ENCODE measurements around the gene COL11A2. TPM values are rescaled to one million over a fixed set of nuclear protein-coding genes. Genes with fewer than 3 reads are reported as not detected.

The COL11A2 gene
- total RNA-seq, 1 donor from 2014 or later, result 0.96 TPM

DNA sequence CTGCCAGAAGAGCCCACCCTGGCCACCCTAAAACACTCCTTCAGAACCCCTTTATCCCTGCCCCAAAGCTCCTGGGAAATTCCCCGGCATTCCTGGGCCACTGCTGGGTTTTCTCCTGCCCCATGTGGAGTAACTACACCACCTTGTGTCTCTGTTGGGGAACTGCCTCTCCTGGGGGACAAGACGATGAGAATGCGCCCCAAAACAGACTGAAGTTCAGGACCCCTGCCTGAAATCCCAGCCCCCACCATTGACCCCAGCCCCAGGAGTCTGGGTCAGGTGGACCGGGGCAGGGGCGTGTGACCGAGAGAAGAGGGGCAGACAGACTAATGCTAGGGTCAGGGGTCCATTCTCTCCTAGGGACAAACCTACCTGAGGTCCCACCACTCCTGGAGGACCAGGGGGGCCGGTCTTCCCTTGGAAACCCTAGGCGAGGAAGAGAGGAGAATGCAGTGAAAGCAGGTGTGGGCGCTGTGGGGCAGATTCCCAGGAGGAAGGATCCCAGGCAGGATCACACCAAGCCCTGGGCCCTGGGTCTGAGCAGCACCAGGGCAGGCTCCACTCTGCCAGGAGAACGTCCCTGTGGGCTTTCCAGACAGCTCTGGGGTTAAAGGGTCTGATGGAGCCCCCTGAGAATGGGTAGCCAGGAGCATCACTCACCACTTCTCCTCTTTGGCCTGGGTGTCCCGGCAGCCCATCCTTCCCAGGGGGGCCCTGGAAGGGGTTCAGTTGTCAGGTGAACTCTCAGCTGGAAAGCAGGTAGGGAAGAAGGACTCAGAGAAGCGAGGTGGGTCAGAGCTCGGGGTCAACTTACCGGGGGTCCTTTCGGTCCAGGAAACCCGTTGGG lies 19.4 kb downstream of the COL11A2 start:
- peak; percentile 60 for DNase-seq (ENCODE audit: low read depth)

DNA sequence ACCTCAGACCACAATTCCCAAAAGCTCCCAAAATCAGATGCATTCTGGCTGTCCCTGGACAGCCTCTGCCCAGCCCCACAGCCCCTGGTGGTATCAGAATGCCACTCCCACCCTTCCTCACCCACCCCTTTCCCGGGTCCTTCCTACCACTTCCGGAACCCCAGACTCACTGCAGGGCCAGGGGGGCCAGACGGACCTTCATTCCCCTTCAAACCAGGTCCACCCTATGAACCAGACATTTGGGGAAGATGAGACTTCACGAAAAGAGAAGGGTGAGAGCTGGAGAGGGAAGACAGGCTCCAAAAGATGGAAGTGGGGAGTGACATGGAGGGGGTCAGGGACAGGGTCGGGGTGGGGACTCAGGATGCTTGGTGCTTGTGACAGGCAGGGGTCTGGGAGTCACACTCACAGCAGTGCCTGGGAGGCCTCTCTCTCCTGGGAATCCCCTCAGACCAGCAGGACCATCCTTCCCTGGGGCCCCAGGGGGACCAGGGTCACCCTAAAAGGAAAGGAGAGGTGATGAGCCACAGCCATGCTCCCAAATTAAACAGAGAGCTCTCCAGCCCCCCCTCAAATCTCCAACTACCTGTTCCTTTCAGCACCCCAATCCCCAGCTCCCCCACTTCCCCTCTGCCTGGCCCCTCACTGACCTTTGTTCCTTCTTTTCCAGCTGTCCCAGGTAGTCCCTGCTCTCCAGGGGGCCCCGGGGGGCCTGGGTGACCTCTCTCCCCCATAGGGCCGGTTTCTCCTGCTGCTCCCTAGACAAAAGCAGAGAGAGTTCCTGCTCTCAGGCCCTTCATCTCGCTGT lies 20.2 kb downstream of the COL11A2 start:
- DNase-seq (ENCODE audit: low read depth), result no peak

DNA sequence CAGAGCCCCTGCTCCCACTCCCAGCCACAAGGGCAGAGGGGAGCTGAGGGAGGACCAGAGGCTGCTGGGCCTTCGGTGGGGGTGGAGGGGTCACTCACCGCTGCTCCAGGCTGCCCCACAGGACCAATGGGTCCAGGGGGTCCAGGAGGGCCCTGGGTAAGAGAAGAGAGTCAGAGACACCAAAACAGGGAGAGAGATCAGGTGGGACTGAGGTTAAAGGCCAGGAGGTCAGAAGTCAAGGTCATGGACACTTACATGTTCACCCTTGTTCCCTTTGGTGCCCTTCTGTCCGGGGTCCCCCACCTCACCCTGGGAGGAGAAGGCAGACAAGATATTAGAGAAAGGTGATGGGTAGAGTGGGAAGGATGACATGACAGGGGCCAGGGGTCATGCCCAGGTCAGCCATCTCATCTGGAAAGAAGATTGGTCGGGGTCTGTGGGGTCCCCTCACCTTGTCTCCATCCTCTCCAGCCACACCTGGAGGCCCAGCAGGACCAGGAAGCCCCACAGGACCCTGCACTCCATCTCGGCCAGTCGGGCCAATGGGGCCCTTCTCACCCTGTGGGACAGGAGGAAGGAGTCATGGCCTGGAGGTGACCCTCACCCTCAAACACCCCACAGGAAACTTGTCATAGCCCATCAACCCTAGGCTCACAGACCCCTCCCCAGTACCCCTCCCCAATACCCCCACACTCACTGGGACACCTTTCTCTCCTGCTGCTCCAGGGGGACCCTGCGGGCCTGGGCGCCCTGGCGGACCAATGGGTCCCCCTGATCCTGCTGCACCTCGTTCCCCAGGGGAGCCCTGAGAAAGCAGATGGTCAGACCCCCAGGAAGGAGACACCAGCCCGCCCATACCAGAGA lies 21.0 kb downstream of the COL11A2 start:
- no peak for DNase-seq (ENCODE audit: low read depth)

DNA sequence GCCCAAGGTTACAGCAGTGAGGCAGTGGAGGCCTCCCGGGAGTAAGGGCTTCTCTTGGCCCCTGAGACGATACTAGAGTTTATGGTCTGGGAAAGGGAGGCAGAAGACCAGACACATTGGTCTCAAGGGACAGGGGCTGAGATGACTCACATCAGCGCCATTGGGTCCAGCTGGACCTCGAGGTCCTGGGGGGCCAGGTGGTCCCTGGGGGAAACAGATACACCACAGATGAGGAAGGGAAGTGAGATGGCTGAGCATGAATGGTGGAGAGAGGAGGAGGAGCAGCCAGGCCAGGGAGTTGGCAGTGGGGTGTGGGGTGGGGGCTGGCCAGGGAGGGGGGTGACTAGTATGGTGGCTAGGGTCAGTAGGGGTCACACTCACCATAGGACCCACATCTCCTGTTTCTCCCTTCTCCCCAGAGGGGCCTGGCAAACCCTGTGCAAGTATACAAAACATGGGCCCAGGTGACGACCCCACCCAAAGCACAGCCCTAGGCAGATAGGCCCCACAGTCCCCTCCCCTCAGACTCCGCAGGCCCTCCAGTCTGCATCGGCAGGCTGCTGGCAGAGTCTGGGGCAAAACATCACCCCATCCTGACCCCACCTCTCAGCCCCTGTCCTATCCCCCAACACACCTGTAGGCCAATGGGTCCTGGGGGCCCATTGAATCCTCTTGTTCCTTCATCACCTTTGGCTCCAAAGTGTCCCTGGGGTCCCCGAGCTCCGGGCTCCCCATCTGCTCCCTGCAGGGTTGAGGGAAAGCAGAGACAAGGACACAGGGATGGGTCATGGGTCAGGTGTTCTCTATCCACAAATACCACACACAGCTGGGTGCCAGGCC lies 21.9 kb downstream of the COL11A2 start:
- DNase-seq (ENCODE audit: low read depth), result no peak

- DNase-seq (ENCODE audit: low read depth), result no peak
These were observed 22.7 kb downstream of the COL11A2 start for GRCh38 chr6:33169291-33170175.

GRCh38 chr6:33168639-33169038 lies 23.6 kb downstream of the COL11A2 start:
- DNase-seq (ENCODE audit: low read depth), result no peak

- DNase-seq (ENCODE audit: low read depth), result no peak
These were observed 24.0 kb downstream of the COL11A2 start for GRCh38 chr6:33168284-33168601.

DNA sequence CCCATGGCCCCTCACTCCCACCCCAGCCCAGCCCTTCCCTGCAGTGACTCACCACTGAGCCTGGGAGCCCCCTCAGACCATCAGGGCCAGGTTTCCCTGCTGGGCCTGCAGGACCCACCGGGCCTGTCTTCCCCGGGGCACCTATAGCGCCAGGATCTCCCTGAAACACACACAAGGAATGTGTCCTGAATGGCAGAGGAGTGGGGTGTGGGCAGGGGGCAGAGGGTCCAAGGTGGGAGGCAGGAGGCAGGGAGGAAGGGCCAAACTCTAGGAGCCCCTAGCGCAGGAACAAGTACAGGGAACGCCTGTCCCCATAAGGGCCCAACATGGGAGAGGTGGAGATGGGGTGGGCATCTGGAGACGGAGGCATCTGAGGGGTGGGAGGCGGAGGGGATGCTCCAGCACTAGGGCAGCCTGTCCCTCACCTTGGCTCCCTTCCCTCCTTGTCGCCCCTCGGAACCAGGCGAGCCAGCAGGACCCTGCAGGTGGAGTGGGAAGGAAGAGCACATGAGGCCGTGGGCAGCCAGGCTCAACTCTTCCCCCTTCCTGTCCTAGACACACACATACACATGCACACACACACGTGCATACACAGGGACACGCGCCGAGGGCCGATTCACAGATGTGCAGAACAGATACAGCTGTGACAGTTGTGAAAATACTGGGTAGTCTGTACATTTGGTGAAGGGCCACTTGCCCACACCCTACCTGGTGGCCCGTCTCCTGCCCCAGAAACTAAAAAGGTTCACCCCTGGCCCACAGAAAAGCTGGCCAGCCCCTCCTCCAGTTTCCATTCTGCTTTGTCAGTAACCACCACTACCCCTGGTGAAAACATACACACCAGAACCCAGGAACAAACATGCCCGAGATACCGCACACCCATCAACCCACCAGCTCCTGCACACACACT lies 24.6 kb downstream of the COL11A2 start:
- no peak for DNase-seq (ENCODE audit: low read depth)

- no peak for DNase-seq (ENCODE audit: low read depth)
These were observed 25.5 kb downstream of the COL11A2 start for GRCh38 chr6:33166811-33167210.

DNA sequence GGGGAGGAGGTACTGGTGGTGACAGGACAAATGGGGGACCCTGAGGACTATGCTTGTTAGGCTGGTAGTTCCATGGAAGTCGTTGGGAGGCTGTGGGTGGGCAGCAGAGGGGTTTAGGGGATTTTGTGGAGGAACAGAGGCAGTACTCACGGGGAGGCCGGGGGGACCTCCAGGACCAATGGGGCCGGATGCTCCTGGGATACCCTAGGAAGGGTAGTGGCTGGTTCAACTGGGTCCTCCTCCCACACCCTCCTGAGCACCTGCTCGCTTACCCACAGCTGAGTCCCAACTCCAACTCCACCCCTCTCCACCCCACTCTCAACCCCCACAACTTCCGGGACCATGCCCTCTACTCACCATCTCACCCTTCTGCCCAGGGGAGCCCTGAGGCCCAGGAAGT lies 25.9 kb downstream of the COL11A2 start:
- DNase-seq (ENCODE audit: low read depth), result no peak

- no peak for DNase-seq (ENCODE audit: low read depth)
These were observed 26.5 kb downstream of the COL11A2 start for GRCh38 chr6:33165581-33166258.

DNA sequence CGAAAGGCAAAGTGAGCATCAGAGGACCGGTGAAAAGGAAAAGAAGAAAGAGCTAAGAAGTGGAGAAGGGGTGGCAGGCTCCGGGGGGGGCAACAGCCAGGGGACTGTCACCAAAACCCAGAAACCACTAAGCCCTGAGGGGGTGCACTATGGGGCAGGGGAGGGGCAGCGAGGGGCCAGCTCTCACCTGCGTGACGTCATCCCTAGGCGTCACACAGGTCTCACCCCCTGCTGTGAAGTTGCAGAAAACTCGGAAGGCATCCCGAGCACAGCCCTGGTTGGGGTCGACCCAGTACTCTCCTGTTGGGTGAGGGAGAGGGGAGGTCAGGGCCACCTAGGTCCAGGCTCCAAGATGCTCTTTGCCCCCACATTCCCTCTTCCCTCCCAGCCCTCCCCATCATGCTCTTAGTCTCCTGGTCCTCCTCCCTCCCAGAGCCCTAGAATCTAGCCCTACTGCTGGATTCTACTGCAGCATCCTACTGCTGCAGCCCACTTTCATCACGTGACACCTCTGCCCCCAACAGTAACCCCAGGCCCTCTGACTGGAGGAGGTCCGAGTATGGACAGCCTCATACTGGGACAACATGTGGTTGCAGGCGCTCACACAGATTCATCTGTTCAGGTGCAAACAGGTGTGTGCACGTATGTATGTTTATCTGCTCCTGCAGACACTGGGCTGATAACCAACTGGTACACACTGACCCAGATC lies 27.4 kb downstream of the COL11A2 start:
- DNase-seq (ENCODE audit: low read depth), result no peak

DNA sequence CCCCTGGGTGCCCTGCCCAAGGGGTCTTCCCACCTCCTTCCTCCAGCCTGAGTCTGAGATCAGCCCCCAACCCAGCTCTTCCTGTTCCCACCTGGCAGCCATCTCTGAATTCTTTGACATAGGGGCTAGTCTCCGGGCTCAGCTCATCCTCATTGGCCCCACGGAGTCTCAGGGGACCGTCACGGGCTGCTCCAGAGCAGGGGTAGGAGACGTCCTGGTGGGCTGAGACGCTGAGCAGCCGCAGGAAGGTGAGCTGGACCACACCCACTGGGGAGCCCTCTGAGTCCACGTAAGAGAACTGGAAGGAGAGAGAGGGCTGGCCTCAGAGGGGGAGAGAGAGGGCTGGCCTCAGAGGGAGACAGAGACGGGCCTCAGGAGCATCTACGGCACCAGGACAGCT lies 28.1 kb downstream of the COL11A2 start:
- no peak for DNase-seq (ENCODE audit: low read depth)

DNA sequence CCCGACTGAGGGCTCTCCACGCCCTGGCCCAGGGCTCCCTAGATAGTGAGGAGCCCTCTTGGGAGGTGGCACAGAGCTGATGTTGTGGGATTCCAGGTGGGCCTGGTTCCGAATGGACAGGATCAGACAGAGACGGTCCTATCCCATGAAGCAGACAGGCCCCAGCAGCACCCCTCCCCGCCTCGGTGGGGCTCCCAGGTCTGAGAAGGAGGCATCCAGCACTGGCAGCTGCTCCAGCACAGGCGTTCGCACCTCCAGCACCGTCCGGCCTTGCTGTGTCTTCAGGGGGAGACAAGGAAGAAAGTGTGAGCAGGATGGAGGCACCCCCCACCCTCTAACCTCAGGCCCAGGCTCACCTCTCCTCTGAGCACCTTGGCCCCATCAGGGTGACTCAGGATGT lies 28.7 kb downstream of the COL11A2 start:
- DNase-seq (ENCODE audit: low read depth), result no peak

DNA sequence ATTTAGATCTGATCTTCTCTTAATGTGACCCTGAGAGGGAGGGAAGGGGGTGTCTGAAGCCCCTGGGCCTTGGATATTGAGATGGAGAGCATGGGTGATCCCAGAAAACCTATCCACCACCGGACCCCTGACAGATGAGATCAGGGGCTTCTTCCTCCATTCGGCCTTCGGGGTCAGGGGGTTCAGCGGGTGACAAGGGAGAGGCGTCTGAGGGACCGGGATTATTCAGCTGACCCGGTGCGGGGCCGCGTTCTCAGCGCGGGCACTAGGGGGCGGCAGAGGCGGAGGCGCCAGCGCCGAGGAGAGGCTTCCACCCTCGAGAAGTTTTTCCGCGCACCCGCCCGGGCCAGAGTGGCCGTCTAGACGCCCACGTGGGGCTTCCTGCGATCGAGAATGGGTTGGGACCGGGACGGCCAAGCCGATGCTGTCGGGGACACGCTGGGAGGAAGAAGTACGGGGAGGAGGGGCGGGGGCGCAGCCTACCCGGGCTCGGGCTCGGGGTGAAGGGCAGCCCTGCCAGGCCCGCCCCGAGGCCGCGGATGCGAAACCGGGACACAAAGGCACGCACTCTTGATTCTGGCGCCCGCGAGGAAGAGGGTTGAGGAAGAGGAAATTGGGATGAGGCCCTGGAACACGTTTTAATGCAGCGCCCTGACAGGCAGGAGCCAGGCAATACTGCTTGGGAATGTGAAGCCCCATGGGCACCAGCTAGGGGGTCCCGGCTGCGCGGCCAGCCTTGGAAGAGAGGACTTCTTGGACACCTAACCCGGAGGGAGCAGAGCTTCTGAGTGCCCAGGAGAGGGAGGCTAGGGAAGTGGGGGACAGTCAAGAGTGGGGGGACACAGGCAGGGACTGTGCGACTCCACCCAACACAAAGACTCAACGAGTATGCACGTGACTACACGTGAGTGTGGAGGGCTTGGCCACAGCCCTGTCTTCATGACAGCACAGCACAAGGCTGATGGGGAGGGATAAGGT lies 30.6 kb downstream of the COL11A2 start:
- peak; percentile 87 for DNase-seq (ENCODE audit: low read depth)

DNA sequence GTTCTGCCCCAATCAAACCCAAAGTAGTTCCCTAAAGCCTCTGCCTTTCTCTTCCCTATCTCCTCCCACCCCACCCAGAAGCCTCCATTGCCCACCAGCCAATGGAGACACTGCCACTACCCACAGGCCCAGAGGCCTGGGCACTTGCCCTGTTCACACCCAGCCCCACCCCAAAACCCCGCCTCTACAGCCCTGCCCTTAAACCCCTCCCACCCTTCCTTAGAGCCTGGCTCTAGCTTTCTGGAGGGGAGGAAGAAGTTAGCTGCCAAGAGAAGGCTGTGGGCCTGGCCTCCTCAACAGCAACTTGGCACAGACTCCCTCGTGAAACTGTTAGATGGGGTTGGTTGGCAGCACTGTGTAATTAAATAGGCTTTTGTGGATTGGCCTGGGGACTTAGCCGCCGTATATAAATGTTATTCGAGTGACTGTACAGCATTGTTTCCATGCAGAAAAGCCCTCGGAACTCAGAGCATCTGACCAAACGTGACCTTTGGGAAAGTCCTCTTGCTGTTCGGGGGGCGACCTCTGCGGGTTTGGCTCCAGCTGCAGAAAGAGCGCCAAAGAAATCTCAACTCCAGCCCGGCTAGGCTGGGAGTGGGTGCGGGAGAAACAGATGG lies 31.4 kb downstream of the COL11A2 start:
- DNase-seq (ENCODE audit: low read depth), result peak; percentile 100
